Mesothelial cell of epicardium (in vitro differentiated cells): ENCODE results near the gene PKNOX2. TPM values are rescaled to one million over a fixed set of nuclear protein-coding genes. Genes with fewer than 3 reads are reported as not detected.

Experiments used
- DNase-seq, 2 experiments: peaks; one replicate each; pipeline ENCODE4 v3.0.0; 2021; ENCODE audit warnings: low spot score in 2 of 2; ENCODE audit not compliant: unreplicated experiment in 2 of 2
- H3K27ac Mint-ChIP-seq: 2 replicates; pipeline ENCODE4 v1.8.0; 2021; ENCODE audit warnings: mixed read lengths
- H3K27me3 Mint-ChIP-seq: 2 replicates; pipeline ENCODE4 v1.8.0; 2021; ENCODE audit warnings: low read depth, mixed read lengths
- H3K36me3 Mint-ChIP-seq: 2 replicates; pipeline ENCODE4 v1.8.0; 2021; ENCODE audit warnings: mixed read lengths
- H3K4me1 Mint-ChIP-seq: 2 replicates; pipeline ENCODE4 v1.8.0; 2021; ENCODE audit warnings: mixed read lengths
- H3K4me3 Mint-ChIP-seq: 2 replicates; pipeline ENCODE4 v1.8.0; 2021; ENCODE audit warnings: mild to moderate bottlenecking, moderate library complexity, mixed read lengths
- H3K9me3 Mint-ChIP-seq: 2 replicates; pipeline ENCODE4 v1.8.0; 2021; ENCODE audit warnings: mixed read lengths
- total RNA-seq: library from RNA; stranded (reverse); gene quantifications from 3 replicates; pipeline ENCODE4 v1.2.1, GENCODE V29; 2021
- TF ChIP-seq, protein P1 (sequence below): fragments of 200-600 bp; sonication (generic); IDR thresholded peaks from one replicate; pipeline ENCODE4 v1.5.0; 2021; ENCODE audit warnings: antibody characterized with exemption; ENCODE audit not compliant: unreplicated experiment

Gene PKNOX2
- total RNA-seq, 1 donor from 2014 or later = 22.2 TPM

DNA sequence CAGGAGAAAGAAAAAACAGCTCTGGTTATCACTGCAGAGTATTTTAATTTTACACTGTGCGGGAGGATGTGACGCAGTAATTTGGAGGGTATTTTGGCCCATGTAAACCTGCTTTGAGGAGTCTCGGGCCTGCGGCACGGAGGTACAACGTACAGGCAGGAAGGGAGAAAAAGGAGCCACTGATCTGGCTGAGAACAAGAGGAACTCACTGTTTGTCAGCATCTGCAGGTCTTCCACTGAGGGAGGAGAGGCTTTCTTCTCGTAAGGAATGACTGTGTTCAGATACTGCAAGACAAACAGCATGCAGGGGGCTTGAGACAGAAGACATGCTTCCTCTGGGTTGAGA is 287.5 kb downstream of the PKNOX2 start:
- Mint-ChIP-seq H3K4me1 (peaks cover 17% of the 10 kb centered on the region), H3K27me3 (no peaks in the 10 kb centered on the region), H3K9me3 (no peaks in the 10 kb centered on the region), H3K36me3 (no peaks in the 10 kb centered on the region), H3K4me3 (no peak overlapping the region), H3K27ac (peak overlapping the region; percentile 77)
- TF ChIP-seq, protein P1, sequence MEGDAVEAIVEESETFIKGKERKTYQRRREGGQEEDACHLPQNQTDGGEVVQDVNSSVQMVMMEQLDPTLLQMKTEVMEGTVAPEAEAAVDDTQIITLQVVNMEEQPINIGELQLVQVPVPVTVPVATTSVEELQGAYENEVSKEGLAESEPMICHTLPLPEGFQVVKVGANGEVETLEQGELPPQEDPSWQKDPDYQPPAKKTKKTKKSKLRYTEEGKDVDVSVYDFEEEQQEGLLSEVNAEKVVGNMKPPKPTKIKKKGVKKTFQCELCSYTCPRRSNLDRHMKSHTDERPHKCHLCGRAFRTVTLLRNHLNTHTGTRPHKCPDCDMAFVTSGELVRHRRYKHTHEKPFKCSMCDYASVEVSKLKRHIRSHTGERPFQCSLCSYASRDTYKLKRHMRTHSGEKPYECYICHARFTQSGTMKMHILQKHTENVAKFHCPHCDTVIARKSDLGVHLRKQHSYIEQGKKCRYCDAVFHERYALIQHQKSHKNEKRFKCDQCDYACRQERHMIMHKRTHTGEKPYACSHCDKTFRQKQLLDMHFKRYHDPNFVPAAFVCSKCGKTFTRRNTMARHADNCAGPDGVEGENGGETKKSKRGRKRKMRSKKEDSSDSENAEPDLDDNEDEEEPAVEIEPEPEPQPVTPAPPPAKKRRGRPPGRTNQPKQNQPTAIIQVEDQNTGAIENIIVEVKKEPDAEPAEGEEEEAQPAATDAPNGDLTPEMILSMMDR = no peak
- DNase-seq = peak in 1 of 2 experiments; percentile 20

DNA sequence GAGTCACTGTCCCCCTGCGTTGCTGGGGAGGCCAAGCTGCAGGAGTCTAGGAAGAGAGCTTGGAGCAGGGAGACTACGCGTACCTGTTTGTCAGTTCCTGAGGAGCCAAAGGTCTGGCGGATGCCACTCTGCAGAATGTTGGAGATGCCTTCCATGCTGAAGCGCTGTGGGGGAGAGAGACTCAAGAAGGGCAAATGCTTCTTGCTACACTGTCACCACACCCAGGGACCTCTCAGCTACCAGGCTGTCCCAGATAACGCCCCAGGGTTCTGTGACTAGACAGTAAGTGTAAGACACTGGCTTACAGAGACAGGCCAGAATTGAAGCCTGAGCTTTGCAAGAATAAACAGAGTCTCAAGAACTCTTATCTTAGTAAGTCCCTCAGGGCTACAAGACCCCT is 289.5 kb downstream of the PKNOX2 start:
- Mint-ChIP-seq H3K9me3 (no peaks in the 10 kb centered on the region), H3K36me3 (no peaks in the 10 kb centered on the region), H3K4me1 (peaks cover 27% of the 10 kb centered on the region), H3K4me3 (no peak overlapping the region), H3K27me3 (no peaks in the 10 kb centered on the region), H3K27ac (no peak overlapping the region)
- no peak for DNase-seq
- TF ChIP-seq, protein P1 = no peak

DNA sequence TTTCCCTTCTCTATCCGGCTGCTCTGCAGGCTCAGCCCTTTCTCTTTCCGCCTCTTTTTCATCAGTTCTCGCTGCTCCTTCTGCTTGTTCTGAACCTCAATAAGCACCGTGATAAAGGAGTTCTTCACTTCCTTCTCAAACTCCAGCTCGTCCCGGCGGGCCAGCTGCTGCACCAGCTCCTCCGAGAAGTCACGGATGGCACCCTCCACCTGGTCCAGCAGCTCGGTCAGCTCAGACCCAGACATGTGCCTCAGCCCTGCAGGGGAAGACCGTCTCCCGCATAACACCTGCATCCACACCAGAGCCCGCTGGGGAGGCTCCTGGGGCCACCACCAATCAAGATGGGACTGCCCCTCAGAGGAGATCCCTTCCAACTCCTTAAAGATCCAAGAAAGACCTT is 291.3 kb downstream of the PKNOX2 start:
- Mint-ChIP-seq H3K4me1 (peaks cover 27% of the 10 kb centered on the region), H3K4me3 (no peak overlapping the region), H3K9me3 (no peaks in the 10 kb centered on the region), H3K36me3 (no peaks in the 10 kb centered on the region), H3K27ac (no peak overlapping the region), H3K27me3 (no peaks in the 10 kb centered on the region)
- TF ChIP-seq, protein P1 = no peak
- peak in 1 of 2 experiments; percentile 28 for DNase-seq

DNA sequence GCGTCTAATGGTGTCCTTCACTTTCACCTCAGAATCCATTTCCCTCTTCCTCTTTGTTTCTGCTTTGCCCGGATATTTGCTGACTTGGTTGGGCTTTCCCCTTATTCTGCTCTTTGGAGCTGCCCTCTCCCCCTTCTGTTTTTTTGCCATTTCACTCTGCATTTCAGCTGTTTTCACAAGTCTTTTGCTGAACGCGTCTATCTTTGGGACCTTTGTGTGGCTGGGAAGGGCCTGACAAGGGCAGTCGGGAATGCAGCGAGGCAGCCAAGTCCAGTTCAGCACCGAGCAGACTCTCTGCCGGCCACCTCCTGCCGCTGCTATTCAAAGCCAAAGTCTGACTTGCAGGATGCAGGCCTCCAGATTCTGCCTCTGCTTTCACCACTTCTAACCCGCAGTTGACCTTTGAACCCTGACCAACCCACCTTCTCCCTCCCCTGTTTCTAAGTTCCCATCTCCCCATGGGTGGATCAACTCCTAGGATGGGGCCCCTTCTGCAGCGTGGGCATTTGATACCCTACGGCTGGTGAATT is 293.3 kb downstream of the PKNOX2 start:
- TF ChIP-seq, protein P1 = no peak
- H3K4me3 Mint-ChIP-seq = no peak overlapping the region
- peak overlapping the region; percentile 81 for H3K27ac Mint-ChIP-seq
- DNase-seq = peak in 1 of 2 experiments; percentile 38
- H3K9me3 Mint-ChIP-seq = no peaks in the 10 kb centered on the region
- H3K27me3 Mint-ChIP-seq = no peaks in the 10 kb centered on the region
- no peaks in the 10 kb centered on the region for H3K36me3 Mint-ChIP-seq
- H3K4me1 Mint-ChIP-seq = peaks cover 11% of the 10 kb centered on the region

DNA sequence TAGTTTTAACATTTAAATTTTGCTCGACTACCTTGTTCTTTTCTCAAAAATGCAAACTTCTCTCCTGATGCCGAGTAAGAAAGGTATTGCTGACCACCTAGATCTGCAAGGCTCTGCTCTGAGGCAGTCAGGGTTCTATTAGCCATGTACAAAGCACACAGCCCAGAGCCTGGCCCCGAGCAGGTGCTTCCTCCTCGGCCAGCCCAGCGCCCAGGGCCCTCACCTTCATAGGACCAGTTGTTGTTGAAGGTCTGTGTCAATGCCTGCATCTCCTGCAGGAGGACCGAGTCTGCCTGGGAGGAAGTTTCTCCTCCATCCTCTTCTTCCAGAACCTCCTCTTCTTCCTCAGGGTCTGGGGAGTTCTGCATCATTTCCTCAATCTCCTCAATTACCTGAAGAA is 295.7 kb downstream of the PKNOX2 start:
- Mint-ChIP-seq H3K4me1 (peaks cover 11% of the 10 kb centered on the region), H3K9me3 (no peaks in the 10 kb centered on the region), H3K4me3 (no peak overlapping the region), H3K27me3 (no peaks in the 10 kb centered on the region), H3K36me3 (no peaks in the 10 kb centered on the region), H3K27ac (no peak overlapping the region)
- DNase-seq = no peak
- TF ChIP-seq, protein P1 = no peak
